Activated naive CD4-positive, alpha-beta T cell treated with anti-CD3 and anti-CD28 coated beads for 36 hours (primary cell): ENCODE data around the gene RSL1D1. TPM values are rescaled to one million over a fixed set of nuclear protein-coding genes. Genes with fewer than 3 reads are reported as not detected.

Experiments
- CTCF ChIA-PET: fragments of 350-600 bp; sonication (Branson Sonifier 250); formaldehyde crosslinking; loops from one replicate; lab custom pipeline; 2021; ENCODE audit warnings: antibody characterized with exemption; lab: Charles Lee
- DNase-seq: peaks from one replicate; pipeline ENCODE4 v3.0.0-alpha.2; 2020
- H3K27ac Mint-ChIP-seq: one replicate; pipeline ENCODE4 v1.8.0; 2021; ENCODE audit warnings: mild to moderate bottlenecking, mixed read lengths
- H3K27me3 Mint-ChIP-seq: one replicate; pipeline ENCODE4 v1.8.0; 2021; ENCODE audit warnings: low read depth, mixed read lengths
- H3K36me3 Mint-ChIP-seq: one replicate; pipeline ENCODE4 v1.8.0; 2021; ENCODE audit warnings: low read depth, mixed read lengths
- H3K4me1 Mint-ChIP-seq: one replicate; pipeline ENCODE4 v1.8.0; 2021; ENCODE audit warnings: low read depth, mixed read lengths
- H3K4me3 Mint-ChIP-seq: one replicate; pipeline ENCODE4 v1.8.0; 2021; ENCODE audit warnings: mild to moderate bottlenecking, moderate library complexity, mixed read lengths
- H3K9me3 Mint-ChIP-seq: one replicate; pipeline ENCODE4 v1.8.0; 2021; ENCODE audit warnings: mixed read lengths
- intact Hi-C: fragments of 100-400 bp; cut with micrococcal nuclease; formaldehyde crosslinking; loops from one replicate; pipeline ENCODE4 v1.15.1; 2023
- total RNA-seq, 2 experiments: library from RNA; stranded (reverse); gene quantifications; one replicate each; pipeline ENCODE4 v1.2.3, GENCODE V29; 2021

Gene RSL1D1
- total RNA-seq, 2 experiments from 2014 or later = 354 to 365 TPM

- no peak for DNase-seq
- Mint-ChIP-seq H3K27ac (peak overlapping the region; percentile 66), H3K4me1 (no peaks in the 10 kb centered on the region), H3K4me3 (no peak overlapping the region), H3K36me3 (peaks cover 29% of the 10 kb centered on the region), H3K27me3 (no peaks in the 10 kb centered on the region), H3K9me3 (no peaks in the 10 kb centered on the region)
- CTCF ChIA-PET = interaction anchor here (1.0 to 1.6 kb wide), 2 partner anchors 9 to 192 kb away, joined by 3 to 7 read pairs; no protein-coding TSS in a partner anchor
- intact Hi-C loops = no loop called here
Observed at GRCh38 chr16:11875721-11876120, 24.4 kb upstream of the RSL1D1 start.

GRCh38 chr16:11871193-11871592, 19.9 kb upstream of the RSL1D1 start:
- peak overlapping the region; percentile 59 for H3K27ac Mint-ChIP-seq
- peaks cover 19% of the 10 kb centered on the region for H3K36me3 Mint-ChIP-seq
- intact Hi-C loops = no loop called here
- no peak for DNase-seq
- H3K4me1 Mint-ChIP-seq = peaks cover 6% of the 10 kb centered on the region
- CTCF ChIA-PET = no interaction called here
- no peaks in the 10 kb centered on the region for H3K27me3 Mint-ChIP-seq
- no peak overlapping the region for H3K4me3 Mint-ChIP-seq
- no peaks in the 10 kb centered on the region for H3K9me3 Mint-ChIP-seq

- CTCF ChIA-PET = no interaction called here
- intact Hi-C loops = no loop called here
- no peaks in the 10 kb centered on the region for H3K27me3 Mint-ChIP-seq
Observed at GRCh38 chr16:11870399-11870798, 19.1 kb upstream of the RSL1D1 start.

GRCh38 chr16:11869353-11870228, 18.2 kb upstream of the RSL1D1 start:
- peaks cover 12% of the 10 kb centered on the region for H3K36me3 Mint-ChIP-seq
- no peak overlapping the region for H3K27ac Mint-ChIP-seq
- CTCF ChIA-PET = no interaction called here
- H3K4me1 Mint-ChIP-seq = peaks cover 18% of the 10 kb centered on the region
- H3K9me3 Mint-ChIP-seq = no peaks in the 10 kb centered on the region
- no peak for DNase-seq
- intact Hi-C loops = no loop called here
- H3K4me3 Mint-ChIP-seq = no peak overlapping the region
- no peaks in the 10 kb centered on the region for H3K27me3 Mint-ChIP-seq

More at GRCh38 chr16:11870399-11870798, 19.1 kb upstream of the RSL1D1 start:
- Mint-ChIP-seq H3K27ac (no peak overlapping the region), H3K36me3 (peaks cover 16% of the 10 kb centered on the region), H3K9me3 (no peaks in the 10 kb centered on the region), H3K4me1 (peaks cover 11% of the 10 kb centered on the region), H3K4me3 (no peak overlapping the region)
- no peak for DNase-seq

DNA sequence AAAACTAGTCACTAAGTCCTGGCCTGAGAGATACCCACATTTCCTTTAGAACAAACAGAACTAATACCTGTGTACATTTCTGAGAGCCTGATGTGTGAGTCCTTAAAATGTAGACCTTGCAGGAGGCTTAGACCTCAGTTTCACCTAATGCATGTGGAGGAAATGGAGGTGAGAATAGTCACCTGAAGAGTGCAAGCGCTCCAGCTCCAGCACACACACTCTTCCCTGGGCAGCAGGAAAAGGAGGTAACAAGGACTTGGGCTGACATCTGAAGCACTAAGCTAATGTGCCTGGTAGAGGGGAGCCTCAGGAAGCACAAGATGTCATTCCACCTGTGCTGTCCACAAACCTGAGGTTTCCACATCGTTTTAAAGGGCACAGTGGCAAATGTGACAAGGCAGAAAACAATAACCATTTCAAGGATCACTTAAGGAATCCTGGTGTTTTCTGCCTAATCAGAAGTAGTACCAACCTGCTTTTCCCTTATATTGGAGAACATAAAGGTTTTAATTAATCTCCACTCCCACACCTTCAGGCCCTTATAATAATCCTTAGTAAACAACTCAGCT, 17.2 kb upstream of the RSL1D1 start:
- peaks cover 20% of the 10 kb centered on the region for H3K4me1 Mint-ChIP-seq
- no peak overlapping the region for H3K4me3 Mint-ChIP-seq
- CTCF ChIA-PET = no interaction called here
- H3K9me3 Mint-ChIP-seq = no peaks in the 10 kb centered on the region
- peaks cover 10% of the 10 kb centered on the region for H3K36me3 Mint-ChIP-seq
- no peak overlapping the region for H3K27ac Mint-ChIP-seq
- DNase-seq = no peak
- intact Hi-C loops = no loop called here
- H3K27me3 Mint-ChIP-seq = no peaks in the 10 kb centered on the region

DNA sequence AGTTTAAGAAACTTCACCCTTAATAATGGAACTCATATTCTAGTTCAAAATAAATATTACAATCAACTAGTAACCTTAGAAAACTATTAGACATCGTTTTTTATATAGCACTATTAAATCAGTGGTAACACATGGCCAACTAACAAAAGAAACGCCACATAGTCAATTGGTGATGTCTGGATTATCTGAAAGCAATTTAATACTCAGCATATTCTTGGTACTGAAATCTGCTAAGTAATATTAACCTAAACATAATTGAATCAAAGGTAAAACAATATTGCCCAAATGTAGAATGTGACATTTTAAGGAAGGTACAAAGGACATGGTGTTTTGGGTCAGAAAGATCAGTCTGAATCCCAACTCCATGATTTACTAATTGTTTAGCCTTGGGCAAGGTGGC, 11.1 kb upstream of the RSL1D1 start:
- H3K9me3 Mint-ChIP-seq = no peaks in the 10 kb centered on the region
- H3K4me3 Mint-ChIP-seq = no peak overlapping the region
- intact Hi-C loops = no loop called here
- H3K4me1 Mint-ChIP-seq = peaks cover 19% of the 10 kb centered on the region
- H3K27me3 Mint-ChIP-seq = no peaks in the 10 kb centered on the region
- no peak for DNase-seq
- CTCF ChIA-PET = no interaction called here
- no peak overlapping the region for H3K27ac Mint-ChIP-seq
- H3K36me3 Mint-ChIP-seq = peaks cover 6% of the 10 kb centered on the region

- CTCF ChIA-PET = no interaction called here
- H3K27me3 Mint-ChIP-seq = no peaks in the 10 kb centered on the region
- no peak overlapping the region for H3K27ac Mint-ChIP-seq
- H3K9me3 Mint-ChIP-seq = no peaks in the 10 kb centered on the region
- peaks cover 24% of the 10 kb centered on the region for H3K36me3 Mint-ChIP-seq
- intact Hi-C loops = no loop called here
- H3K4me3 Mint-ChIP-seq = no peak overlapping the region
- DNase-seq = no peak
- H3K4me1 Mint-ChIP-seq = peaks cover 37% of the 10 kb centered on the region
Observed at GRCh38 chr16:11857161-11857560, 5.8 kb upstream of the RSL1D1 start.

DNA sequence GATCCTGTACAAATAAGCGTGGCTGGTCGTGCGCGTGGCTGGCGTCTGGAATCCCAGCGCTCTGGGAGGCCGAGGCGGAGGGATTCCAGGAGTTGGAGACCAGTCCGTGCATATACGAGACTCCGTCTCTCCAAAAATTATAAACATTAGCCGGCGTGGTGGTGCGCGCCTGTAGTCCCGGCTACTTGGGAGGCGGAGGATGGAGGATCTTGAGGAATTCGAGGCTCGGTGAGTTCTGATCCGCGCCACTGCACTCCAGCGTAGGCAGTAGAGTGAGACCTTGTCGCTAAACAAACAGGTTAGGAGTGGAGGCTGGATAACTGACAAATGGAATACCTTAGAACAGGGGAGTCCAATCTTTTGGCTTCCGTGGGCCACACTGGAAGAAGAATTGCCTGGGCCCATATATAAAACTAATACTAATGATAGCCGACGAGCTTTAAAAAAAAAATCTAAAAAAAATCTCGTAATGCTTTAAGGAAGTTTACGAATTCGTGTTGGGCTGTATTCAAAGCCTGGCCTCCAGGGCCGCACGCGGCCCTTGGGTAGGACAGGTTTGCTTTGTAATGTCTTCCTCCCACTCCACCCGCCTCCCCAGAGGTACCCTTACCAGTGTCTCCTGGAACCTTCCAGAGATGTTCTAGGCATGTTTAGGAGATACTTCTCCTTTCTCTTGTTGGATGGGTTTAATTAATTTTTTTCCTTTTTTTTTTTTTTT, 909 bp upstream of the RSL1D1 start:
- CTCF ChIA-PET = interaction anchor here (0.6 to 1.0 kb wide), 2 partner anchors 215 to 280 kb away, joined by 4 read pairs; no protein-coding TSS in a partner anchor
- peak overlapping the region; percentile 90 for H3K27ac Mint-ChIP-seq
- no peaks in the 10 kb centered on the region for H3K9me3 Mint-ChIP-seq
- intact Hi-C loops = no loop called here
- DNase-seq = no peak
- peaks cover 53% of the 10 kb centered on the region for H3K36me3 Mint-ChIP-seq
- H3K4me1 Mint-ChIP-seq = peaks cover 64% of the 10 kb centered on the region
- no peaks in the 10 kb centered on the region for H3K27me3 Mint-ChIP-seq
- H3K4me3 Mint-ChIP-seq = peak overlapping the region; percentile 98

DNA sequence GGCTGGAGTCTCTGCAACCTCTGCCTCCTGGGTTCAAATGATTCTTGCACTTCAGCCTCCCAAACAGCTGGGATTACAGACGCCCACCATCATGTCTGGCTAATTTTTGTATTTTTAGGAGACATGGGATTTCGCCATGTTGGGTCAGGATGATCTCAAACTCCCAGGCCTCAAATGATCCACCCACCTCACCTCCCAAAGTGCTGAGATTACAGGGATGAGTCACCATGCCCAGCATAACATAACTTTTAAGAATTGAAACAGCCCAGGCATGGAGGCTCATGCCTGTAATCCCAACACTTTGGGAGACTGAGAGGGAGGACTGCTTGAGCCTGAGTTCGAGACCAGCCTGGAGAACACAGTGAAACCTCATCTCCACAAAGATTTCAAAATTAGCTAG, 2.5 kb downstream of the RSL1D1 start:
- CTCF ChIA-PET = interaction anchor here (1.0 to 1.1 kb wide), 2 partner anchors 134 to 219 kb away, joined by 3 read pairs; no protein-coding TSS in a partner anchor
- no peak for DNase-seq
- no peaks in the 10 kb centered on the region for H3K27me3 Mint-ChIP-seq
- peaks cover 50% of the 10 kb centered on the region for H3K4me1 Mint-ChIP-seq
- H3K36me3 Mint-ChIP-seq = peaks cover 62% of the 10 kb centered on the region
- H3K27ac Mint-ChIP-seq = peak overlapping the region; percentile 30
- peak overlapping the region; percentile 46 for H3K4me3 Mint-ChIP-seq
- intact Hi-C loops = no loop called here
- H3K9me3 Mint-ChIP-seq = no peaks in the 10 kb centered on the region

DNA sequence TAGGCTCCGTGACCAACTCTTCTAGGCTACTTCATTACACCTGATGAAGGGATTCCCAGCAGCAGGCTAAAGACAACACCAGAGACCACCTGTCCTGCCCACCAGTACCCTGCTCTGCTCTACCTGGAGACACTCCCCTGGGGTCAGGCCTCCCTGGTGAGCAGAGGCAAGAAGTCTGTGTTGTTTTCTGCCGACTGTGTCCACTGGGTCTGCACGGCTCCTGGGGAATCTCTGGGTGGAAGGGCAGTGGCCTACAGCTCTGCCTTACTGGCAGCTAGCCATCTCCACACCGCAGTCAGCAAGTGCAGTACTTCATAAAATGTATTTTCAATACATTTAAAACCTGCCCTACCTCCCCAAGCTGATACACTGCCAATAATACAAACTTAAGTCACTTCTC, 6.8 kb downstream of the RSL1D1 start:
- Mint-ChIP-seq H3K36me3 (peaks cover 60% of the 10 kb centered on the region), H3K4me3 (no peak overlapping the region), H3K27ac (peak overlapping the region; percentile 36), H3K27me3 (no peaks in the 10 kb centered on the region), H3K9me3 (no peaks in the 10 kb centered on the region), H3K4me1 (peaks cover 33% of the 10 kb centered on the region)
- intact Hi-C loops = no loop called here
- no peak for DNase-seq
- CTCF ChIA-PET = interaction anchor here (0.6 kb wide), 1 partner anchor 31 kb away, joined by 4 read pairs; no protein-coding TSS in a partner anchor

- Mint-ChIP-seq H3K27me3 (no peaks in the 10 kb centered on the region), H3K4me1 (peaks cover 27% of the 10 kb centered on the region), H3K36me3 (peaks cover 56% of the 10 kb centered on the region), H3K27ac (no peak overlapping the region), H3K4me3 (no peak overlapping the region), H3K9me3 (no peaks in the 10 kb centered on the region)
- CTCF ChIA-PET = interaction anchor here (0.6 kb wide), 1 partner anchor 185 kb away, joined by 3 read pairs; no protein-coding TSS in a partner anchor
- intact Hi-C loops = no loop called here
- DNase-seq = no peak
Observed at GRCh38 chr16:11843861-11844260, 7.5 kb downstream of the RSL1D1 start.

DNA sequence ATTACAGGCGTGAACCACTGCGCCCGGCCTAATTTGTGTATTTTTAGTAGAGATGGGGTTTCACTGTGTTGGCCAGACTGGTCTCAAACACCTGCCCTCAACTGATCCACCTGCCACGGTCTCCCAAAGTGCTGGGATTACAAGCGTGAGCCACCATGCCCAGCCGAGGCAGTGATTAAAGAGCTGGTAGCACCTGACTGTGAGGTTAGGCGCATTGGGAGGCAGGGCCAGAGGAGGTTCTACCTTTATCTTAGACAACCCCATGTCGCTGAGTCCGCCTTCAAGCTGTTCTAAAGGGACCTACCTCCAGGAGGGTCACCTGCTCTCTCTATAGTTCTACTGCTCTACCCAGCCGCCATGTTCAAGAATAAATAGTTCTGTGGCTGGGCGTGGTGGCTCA, 8.1 kb downstream of the RSL1D1 start:
- no peak overlapping the region for H3K27ac Mint-ChIP-seq

More for the DNA sequence above, 8.1 kb downstream of the RSL1D1 start:
- H3K9me3 Mint-ChIP-seq = no peaks in the 10 kb centered on the region
- CTCF ChIA-PET = interaction anchor here (0.6 to 0.7 kb wide), 2 partner anchors 45 to 185 kb away, joined by 3 to 4 read pairs; no protein-coding TSS in a partner anchor
- DNase-seq = no peak
- H3K4me1 Mint-ChIP-seq = peaks cover 23% of the 10 kb centered on the region
- intact Hi-C loops = no loop called here
- H3K4me3 Mint-ChIP-seq = no peak overlapping the region
- peaks cover 53% of the 10 kb centered on the region for H3K36me3 Mint-ChIP-seq
- no peaks in the 10 kb centered on the region for H3K27me3 Mint-ChIP-seq
